ENCODE measurements around the gene S1PR4.

DNA sequence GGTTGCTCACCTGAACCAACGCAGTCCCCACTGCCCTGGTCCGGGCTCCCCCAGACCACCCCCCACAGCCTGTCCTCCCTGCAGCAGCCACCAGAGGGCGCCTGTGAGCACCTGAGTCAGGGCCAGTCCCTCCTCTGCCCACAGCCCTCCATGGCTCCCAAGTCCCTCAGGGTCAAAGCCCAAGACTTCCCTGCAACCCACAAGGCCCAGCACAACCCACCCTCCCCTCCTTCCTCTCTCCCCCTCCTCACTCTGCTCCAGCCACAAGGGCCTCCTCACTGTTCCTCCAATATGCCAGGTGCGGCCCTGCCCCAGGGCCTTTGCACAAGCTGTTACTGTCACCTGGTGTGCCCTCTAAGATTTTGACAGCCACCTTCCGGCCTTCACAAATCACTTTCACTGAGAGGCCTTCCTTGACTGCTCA, 31.9 kb upstream of the S1PR4 start:
- 0 out of 2 replicates have a peak, but pooled peaks have one; percentile 22 for TF ChIP-seq MAX (IDR thresholded peaks at IDR 0.05)
- TF ChIP-seq CTCF (IDR thresholded peaks at IDR 0.05; ENCODE audit: control extremely low read depth in 1 of 3, insufficient read depth in 1 of 3, low read depth in 1 of 3, low read length in 3 of 3): peak; percentile 81 to 95 (median 90)
- TF ChIP-seq NRF1 (IDR thresholded peaks at IDR 0.05; ENCODE audit: low read depth, low read length): no peak
- TF ChIP-seq POLR2A (IDR thresholded peaks at IDR 0.05; ENCODE audit: control extremely low read depth in 1 of 2, low read depth in 2 of 2, low read length in 2 of 2): no peak
- TF ChIP-seq KDM1A (IDR thresholded peaks at IDR 0.05; ENCODE audit: borderline replicate concordance, low read length): peak; percentile 97
- TF ChIP-seq YY1 (IDR thresholded peaks at IDR 0.05; ENCODE audit: low read depth, low read length): no peak
- TF ChIP-seq HDAC6 (IDR thresholded peaks at IDR 0.05; ENCODE audit: low read depth, low read length): no peak
